PC-9 (cell line): ENCODE results near the gene FADS3. TPM values are rescaled to one million over a fixed set of nuclear protein-coding genes. Genes with fewer than 3 reads are reported as not detected.

Source experiments
- BruUV-seq: library from RNA; stranded (reverse); fragments of 400-500 nt; replicated peaks from 2 replicates; lab custom pipeline; 2021; lab: Mats Ljungman, UMichigan
- CTCF ChIA-PET: fragments of 300-600 bp; sonication (Branson Sonifier 250); formaldehyde crosslinking; loops from one replicate; lab custom pipeline; 2022; ENCODE audit warnings: antibody characterized with exemption; lab: Charles Lee
- POLR2A ChIA-PET: fragments of 300-600 bp; sonication (Branson Sonifier 250); formaldehyde crosslinking; loops from one replicate; lab custom pipeline; 2022; ENCODE audit warnings: antibody characterized with exemption; ENCODE audit not compliant: unreplicated experiment; lab: Charles Lee
- DNase-seq, 2 experiments: peaks; one replicate each; pipeline versions ENCODE4 v3.0.0 to v3.0.0-alpha.2; 2015 to 2022; ENCODE audit warnings: mixed read lengths in 1 of 2
- H2AFZ ChIP-seq: fragments of 200-600 bp; sonication (generic); 2 replicates; pipeline ENCODE4 v1.8.1; 2017; ENCODE audit warnings: antibody characterized with exemption
- H3F3A ChIP-seq: fragments of 200-600 bp; sonication (generic); 2 replicates; pipeline ENCODE4 v1.8.1; 2017; ENCODE audit warnings: antibody characterized with exemption, mild to moderate bottlenecking, low read depth; ENCODE audit not compliant: insufficient read depth
- H3K27ac ChIP-seq: fragments of 200-600 bp; sonication (generic); 2 replicates; pipeline ENCODE4 v1.6.1; 2016; ENCODE audit warnings: mixed run types
- H3K27me3 ChIP-seq: fragments of 200-600 bp; sonication (generic); 2 replicates; pipeline ENCODE4 v1.6.1; 2016; ENCODE audit warnings: low read depth, mixed run types; ENCODE audit not compliant: insufficient read depth
- H3K36me3 ChIP-seq: fragments of 200-600 bp; sonication (generic); 2 replicates; pipeline ENCODE4 v1.6.1; 2016; ENCODE audit warnings: low read depth, mixed run types
- H3K4me1 ChIP-seq: fragments of 200-600 bp; sonication (generic); replicated peaks from 2 replicates; pipeline ENCODE4 v1.6.1; 2016; ENCODE audit warnings: mixed run types; ENCODE audit not compliant: insufficient read depth
- H3K4me2 ChIP-seq: fragments of 200-600 bp; sonication (generic); 2 replicates; pipeline ENCODE4 v1.6.1; 2017; ENCODE audit warnings: mixed run types
- H3K4me3 ChIP-seq: fragments of 200-600 bp; sonication (generic); 2 replicates; pipeline ENCODE4 v1.6.1; 2016; ENCODE audit warnings: mixed run types
- H3K79me2 ChIP-seq: fragments of 200-600 bp; sonication (generic); 2 replicates; pipeline ENCODE4 v1.6.1; 2017; ENCODE audit warnings: low read depth, mixed run types
- H3K9me2 ChIP-seq: fragments of 200-600 bp; sonication (generic); 2 replicates; pipeline ENCODE4 v1.8.1; 2017; ENCODE audit warnings: mild to moderate bottlenecking; ENCODE audit not compliant: insufficient read depth
- H3K9me3 ChIP-seq: fragments of 200-600 bp; sonication (generic); 2 replicates; pipeline ENCODE4 v1.8.1; 2016; ENCODE audit warnings: low read depth; ENCODE audit not compliant: insufficient read depth
- H4K20me1 ChIP-seq: fragments of 200-600 bp; sonication (generic); 2 replicates; pipeline ENCODE4 v1.8.1; 2017; ENCODE audit not compliant: insufficient read depth
- EZH2 ChIP-seq: fragments of 200-600 bp; sonication (generic); IDR thresholded peaks from 2 replicates; pipeline ENCODE4 v1.8.0; 2017; ENCODE audit warnings: antibody characterized with exemption, low read depth
- intact Hi-C: fragments of 100-400 bp; cut with micrococcal nuclease; formaldehyde crosslinking; loops from one replicate; pipeline ENCODE4 v1.10.0; 2022; ENCODE audit not compliant: unreplicated experiment
- total RNA-seq: library from RNA; stranded (reverse); gene quantifications from 2 replicates; pipeline ENCODE4 v1.2.3, GENCODE V29; 2021
- TF ChIP-seq, protein P1 (sequence below): fragments of 200-600 bp; sonication (generic); conservative IDR thresholded peaks from 2 replicates; pipeline ENCODE4 v1.6.1; 2017; ENCODE audit warnings: mixed run types, antibody characterized with exemption, mild to moderate bottlenecking, moderate library complexity

FADS3 gene
- total RNA-seq, 1 experiment from 2014 or later: 75.5 TPM

DNA sequence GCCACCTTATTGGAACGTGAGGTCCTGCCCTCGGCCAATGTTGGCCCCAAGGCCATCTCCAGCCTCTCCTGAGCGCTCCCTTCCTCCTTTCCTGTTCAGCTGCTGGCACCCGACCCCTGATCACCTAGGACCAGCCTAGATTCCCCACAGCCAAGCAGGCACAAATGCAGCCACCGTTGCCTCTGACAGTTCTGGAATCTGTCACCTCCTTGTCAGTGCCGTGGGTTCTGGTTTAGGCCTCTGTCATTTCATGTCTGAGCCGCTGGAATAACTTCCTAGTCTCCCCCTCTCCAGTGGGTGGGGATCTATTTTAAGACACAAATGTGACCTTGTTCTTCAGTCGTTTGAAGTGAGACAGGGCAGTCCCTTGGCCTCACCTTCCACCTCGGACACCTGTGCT, 29.7 kb downstream of the FADS3 start:
- Histone ChIP-seq H3F3A (no peaks in the 10 kb centered on the region), H2AFZ (no peak overlapping the region), H3K4me2 (no peak overlapping the region), H3K9me3 (no peaks in the 10 kb centered on the region), H3K79me2 (no peaks in the 10 kb centered on the region), H3K27me3 (no peaks in the 10 kb centered on the region), H3K27ac (no peak overlapping the region), H3K4me1 (no peaks in the 10 kb centered on the region), H3K4me3 (no peak overlapping the region), H4K20me1 (no peaks in the 10 kb centered on the region), H3K36me3 (no peaks in the 10 kb centered on the region; the same call in 1 of the 2 replicates), H3K9me2 (no peaks in the 10 kb centered on the region)
- no TSS peak for BruUV-seq
- DNase-seq: no peak
- ChIA-PET CTCF (no interaction called here), POLR2A (no interaction called here)
- intact Hi-C loops: loop anchor here (10.0 kb wide), 1 partner anchor 937 kb away; the partner anchor contains the start of gene TMEM132A
- TF ChIP-seq EZH2: no peak
- TF ChIP-seq, protein P1, sequence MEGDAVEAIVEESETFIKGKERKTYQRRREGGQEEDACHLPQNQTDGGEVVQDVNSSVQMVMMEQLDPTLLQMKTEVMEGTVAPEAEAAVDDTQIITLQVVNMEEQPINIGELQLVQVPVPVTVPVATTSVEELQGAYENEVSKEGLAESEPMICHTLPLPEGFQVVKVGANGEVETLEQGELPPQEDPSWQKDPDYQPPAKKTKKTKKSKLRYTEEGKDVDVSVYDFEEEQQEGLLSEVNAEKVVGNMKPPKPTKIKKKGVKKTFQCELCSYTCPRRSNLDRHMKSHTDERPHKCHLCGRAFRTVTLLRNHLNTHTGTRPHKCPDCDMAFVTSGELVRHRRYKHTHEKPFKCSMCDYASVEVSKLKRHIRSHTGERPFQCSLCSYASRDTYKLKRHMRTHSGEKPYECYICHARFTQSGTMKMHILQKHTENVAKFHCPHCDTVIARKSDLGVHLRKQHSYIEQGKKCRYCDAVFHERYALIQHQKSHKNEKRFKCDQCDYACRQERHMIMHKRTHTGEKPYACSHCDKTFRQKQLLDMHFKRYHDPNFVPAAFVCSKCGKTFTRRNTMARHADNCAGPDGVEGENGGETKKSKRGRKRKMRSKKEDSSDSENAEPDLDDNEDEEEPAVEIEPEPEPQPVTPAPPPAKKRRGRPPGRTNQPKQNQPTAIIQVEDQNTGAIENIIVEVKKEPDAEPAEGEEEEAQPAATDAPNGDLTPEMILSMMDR: no peak

DNA sequence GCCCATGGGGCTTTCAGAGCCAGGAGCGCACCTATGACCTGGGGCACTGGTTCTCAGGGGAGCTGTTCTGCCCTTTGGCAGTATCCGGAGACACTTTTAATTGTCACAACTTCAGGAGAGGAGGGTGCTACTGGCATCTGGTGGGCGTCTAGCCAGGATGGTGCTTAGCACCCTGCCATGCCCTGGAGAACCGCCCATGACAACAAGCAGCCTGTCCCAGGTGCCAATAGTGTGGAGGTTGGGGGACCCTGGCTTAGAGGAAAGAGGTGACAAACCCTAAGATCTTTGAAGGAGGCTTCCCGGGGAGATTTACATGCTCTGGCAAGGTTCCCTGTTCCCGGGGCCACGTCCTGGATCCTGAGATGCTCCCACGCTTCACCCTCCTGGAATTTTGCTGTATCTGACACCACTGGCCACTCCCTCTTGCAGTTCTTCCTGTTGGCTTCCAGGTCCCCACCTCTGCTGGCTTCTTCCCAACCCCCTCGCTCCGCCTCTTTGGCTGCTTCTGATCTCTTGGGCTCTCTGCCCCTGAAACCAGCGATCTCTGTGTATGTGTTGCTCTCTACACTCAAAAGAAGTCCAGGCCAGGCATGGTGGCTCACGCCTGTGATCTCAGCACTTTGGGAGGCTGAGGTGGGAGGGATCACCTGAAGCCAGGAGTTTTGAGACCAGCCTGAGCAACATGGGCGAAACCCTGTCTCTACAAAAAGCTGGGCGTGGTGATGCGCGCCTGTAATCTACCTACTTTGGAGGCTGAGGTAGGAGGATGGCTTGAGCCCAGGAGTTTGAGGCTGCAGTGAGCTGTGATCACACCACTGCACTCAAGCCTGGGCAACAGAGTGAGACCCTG, 31.1 kb downstream of the FADS3 start:
- no peaks in the 10 kb centered on the region for H3K9me3 ChIP-seq
- ChIA-PET CTCF (interaction anchor here (0.6 kb wide), 1 partner anchor 372 kb away, joined by 5 read pairs; no protein-coding TSS in a partner anchor), POLR2A (interaction anchor here (0.6 kb wide), 1 partner anchor 357 kb away, joined by 3 read pairs; no protein-coding TSS in a partner anchor)
- peak in 1 of 2 experiments; percentile 46 for DNase-seq
- H3K27ac ChIP-seq: no peak overlapping the region
- H3K9me2 ChIP-seq: no peaks in the 10 kb centered on the region
- H3K4me3 ChIP-seq: no peak overlapping the region
- H3K79me2 ChIP-seq: no peaks in the 10 kb centered on the region
- H3K36me3 ChIP-seq: no peaks in the 10 kb centered on the region; the same call in 1 of the 2 replicates
- no peaks in the 10 kb centered on the region for H4K20me1 ChIP-seq
- no peak for TF ChIP-seq EZH2
- TF ChIP-seq, protein P1: no peak
- no TSS peak for BruUV-seq
- H3F3A ChIP-seq: no peaks in the 10 kb centered on the region
- no peaks in the 10 kb centered on the region for H3K27me3 ChIP-seq
- H3K4me1 ChIP-seq: no peaks in the 10 kb centered on the region
- H2AFZ ChIP-seq: no peak overlapping the region
- intact Hi-C loops: loop anchor here (10.0 kb wide), 1 partner anchor 935 kb away; the partner anchor contains the start of gene TMEM132A
- H3K4me2 ChIP-seq: no peak overlapping the region

- Histone ChIP-seq H3K4me3 (no peak overlapping the region), H3K9me2 (no peaks in the 10 kb centered on the region), H3K36me3 (no peaks in the 10 kb centered on the region; the same call in 1 of the 2 replicates), H4K20me1 (no peaks in the 10 kb centered on the region), H3K27me3 (no peaks in the 10 kb centered on the region), H3K9me3 (no peaks in the 10 kb centered on the region), H3F3A (no peaks in the 10 kb centered on the region), H3K4me2 (no peak overlapping the region), H3K27ac (no peak overlapping the region), H2AFZ (no peak overlapping the region), H3K79me2 (no peaks in the 10 kb centered on the region), H3K4me1 (no peaks in the 10 kb centered on the region)
- CTCF ChIA-PET: no interaction called here
- no TSS peak for BruUV-seq
- POLR2A ChIA-PET: no interaction called here
- TF ChIP-seq EZH2: no peak
- TF ChIP-seq, protein P1: no peak
- DNase-seq: no peak
- intact Hi-C loops: no loop called here
Measured at GRCh38 chr11:61855939-61856680, 35.2 kb downstream of the FADS3 start.
